ENCODE results near the gene NBEAL2. TPM values are rescaled to one million over a fixed set of nuclear protein-coding genes. Genes with fewer than 3 reads are reported as not detected.

The NBEAL2 gene
- total and polyA plus RNA-seq, 5 donors from 2014 or later, result 4.7 to 429 (median 10.1) TPM

DNA sequence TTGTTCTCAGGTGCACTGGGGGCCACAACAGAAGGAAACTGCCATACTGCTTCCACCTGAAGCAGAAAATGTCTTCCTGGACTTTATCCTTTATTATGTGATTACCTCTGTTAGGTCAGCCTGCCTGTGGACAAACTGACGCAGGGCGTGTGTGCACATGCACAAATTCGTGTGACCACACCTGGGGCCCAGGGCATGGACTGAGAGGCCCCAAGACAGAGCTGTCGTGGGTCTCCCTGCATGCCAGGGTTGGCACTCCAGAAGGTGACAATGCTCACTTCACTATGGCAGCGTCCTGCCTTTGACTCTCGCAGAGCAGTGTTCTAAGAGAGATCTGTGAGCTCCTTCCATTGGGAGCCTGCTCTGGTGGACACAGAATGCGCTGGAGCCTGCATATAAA, 37.4 kb upstream of the NBEAL2 start:
- Mint-ChIP-seq H3K27me3 (no peaks in the 10 kb centered on the region), H3K4me3 (no peak overlapping the region), H3K9me3 (no peaks in the 10 kb centered on the region), H3K36me3 (peaks cover 46% of the 10 kb centered on the region), H3K27ac (peak overlapping the region in 1 of 3 donors; percentile 78), H3K4me1 (peaks cover 6 to 75% (median 47%) of the 10 kb centered on the region in 4 donors)
- Histone ChIP-seq H3K27ac (ENCODE audit: insufficient read depth, low read length, poor library complexity, severe bottlenecking) (no peak overlapping the region), H3K27me3 (ENCODE audit: control insufficient read depth, insufficient read depth, low read length) (no peaks in the 10 kb centered on the region), H3K9me3 (ENCODE audit: control insufficient read depth in 2 of 2, low read length in 2 of 2) (no peaks in the 10 kb centered on the region), H3K4me3 (ENCODE audit: low read depth, low read length) (no peak overlapping the region), H3K4me1 (ENCODE audit: control insufficient read depth, insufficient read depth, low read length, poor library complexity, severe bottlenecking) (peaks cover 8% of the 10 kb centered on the region), H3K36me3 (ENCODE audit: control insufficient read depth, insufficient read depth, low read length) (peaks cover 53% of the 10 kb centered on the region)
- ATAC-seq (ENCODE audit: low read depth in 2 of 2) (no peak), DNase-seq (no peak)

DNA sequence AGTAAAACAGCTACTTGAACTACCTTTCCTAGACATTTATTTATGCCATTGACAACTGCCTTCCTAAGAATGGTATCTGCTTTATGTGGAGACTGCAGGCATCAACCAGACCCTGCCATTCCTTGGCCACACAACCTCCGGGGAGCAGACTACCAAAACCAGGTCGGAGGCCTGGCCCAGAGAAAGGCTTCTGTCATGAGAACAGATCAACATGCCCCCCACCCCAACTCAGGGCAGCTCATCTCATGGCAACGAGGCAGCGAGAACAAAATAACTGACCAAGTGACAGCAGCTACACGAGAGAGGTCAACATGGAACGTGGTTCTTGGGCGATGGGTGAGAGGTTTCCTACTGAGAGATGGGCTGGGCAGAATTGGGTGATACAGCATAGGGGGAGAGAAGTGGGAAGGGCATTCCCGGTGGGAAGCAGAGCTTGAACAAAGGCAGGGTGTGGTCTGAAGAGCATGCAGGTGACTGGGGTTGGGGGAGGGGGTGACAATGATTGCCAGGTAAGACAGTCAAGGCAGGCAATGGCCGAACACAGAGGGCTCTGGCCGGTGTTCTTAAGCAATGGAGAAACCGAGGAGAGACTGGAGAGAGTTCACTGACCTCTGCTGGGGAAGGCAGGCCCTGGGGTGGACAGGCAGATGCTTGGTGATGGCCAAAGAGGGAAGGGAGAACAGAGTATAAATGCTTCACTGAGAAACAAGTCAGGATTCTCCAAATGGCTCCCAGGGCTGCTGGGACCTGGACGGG, 36.8 kb upstream of the NBEAL2 start:
- Histone ChIP-seq H3K36me3 (ENCODE audit: control insufficient read depth, insufficient read depth, low read length) (peaks cover 48% of the 10 kb centered on the region), H3K27me3 (ENCODE audit: control insufficient read depth, insufficient read depth, low read length) (no peaks in the 10 kb centered on the region), H3K4me1 (ENCODE audit: control insufficient read depth, insufficient read depth, low read length, poor library complexity, severe bottlenecking) (peaks cover 14% of the 10 kb centered on the region), H3K9me3 (ENCODE audit: control insufficient read depth in 2 of 2, low read length in 2 of 2) (no peaks in the 10 kb centered on the region), H3K4me3 (ENCODE audit: low read depth, low read length) (no peak overlapping the region), H3K27ac (ENCODE audit: insufficient read depth, low read length, poor library complexity, severe bottlenecking) (no peak overlapping the region)
- no peaks in the 10 kb centered on the region for H3K9me3 Mint-ChIP-seq
- peak overlapping the region in 1 of 3 donors; percentile 78 for H3K27ac Mint-ChIP-seq
- H3K27me3 Mint-ChIP-seq, result no peaks in the 10 kb centered on the region
- peak overlapping the region in 1 of 4 donors; percentile 32 for H3K4me3 Mint-ChIP-seq
- H3K4me1 Mint-ChIP-seq, result peaks cover 6 to 81% (median 51%) of the 10 kb centered on the region in 4 donors
- DNase-seq (no peak), ATAC-seq (ENCODE audit: low read depth in 2 of 2) (no peak)
- H3K36me3 Mint-ChIP-seq, result peaks cover 46% of the 10 kb centered on the region

GRCh38 chr3:46943237-46944187, 36.0 kb upstream of the NBEAL2 start:
- peaks cover 23% of the 10 kb centered on the region for H3K4me1 ChIP-seq (ENCODE audit: control insufficient read depth, insufficient read depth, low read length, poor library complexity, severe bottlenecking)
- DNase-seq, result no peak
- H3K27ac ChIP-seq (ENCODE audit: insufficient read depth, low read length, poor library complexity, severe bottlenecking), result no peak overlapping the region

DNA sequence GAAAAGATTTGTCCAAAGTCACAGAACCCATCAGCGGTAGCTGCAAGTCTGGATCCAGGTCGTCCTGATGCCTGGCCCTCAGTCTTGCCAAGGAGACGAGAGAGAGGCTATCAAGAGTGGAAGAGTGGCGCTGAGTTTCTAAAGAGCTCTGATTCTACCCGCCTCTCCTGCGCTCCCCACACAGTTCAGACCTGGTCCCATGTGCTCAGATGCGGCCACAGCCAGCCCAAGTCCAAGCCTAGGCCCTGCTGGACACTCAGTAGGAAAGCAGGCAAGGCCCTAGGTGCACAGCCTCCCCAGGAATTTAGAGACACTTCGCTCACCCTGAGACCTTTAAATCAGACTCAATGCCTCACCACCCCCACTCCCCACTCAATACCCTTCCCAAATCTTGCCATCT, 35.3 kb upstream of the NBEAL2 start:
- Histone ChIP-seq H3K27me3 (ENCODE audit: control insufficient read depth, insufficient read depth, low read length) (no peaks in the 10 kb centered on the region), H3K4me3 (ENCODE audit: low read depth, low read length) (no peak overlapping the region), H3K36me3 (ENCODE audit: control insufficient read depth, insufficient read depth, low read length) (peaks cover 33% of the 10 kb centered on the region), H3K27ac (ENCODE audit: insufficient read depth, low read length, poor library complexity, severe bottlenecking) (no peak overlapping the region), H3K9me3 (ENCODE audit: control insufficient read depth in 2 of 2, low read length in 2 of 2) (no peaks in the 10 kb centered on the region), H3K4me1 (ENCODE audit: control insufficient read depth, insufficient read depth, low read length, poor library complexity, severe bottlenecking) (peaks cover 30% of the 10 kb centered on the region)
- Mint-ChIP-seq H3K9me3 (no peaks in the 10 kb centered on the region), H3K27me3 (no peaks in the 10 kb centered on the region), H3K4me3 (no peak overlapping the region), H3K36me3 (peaks cover 34% of the 10 kb centered on the region), H3K4me1 (peaks cover 1 to 86% (median 59%) of the 10 kb centered on the region in 4 donors), H3K27ac (peak overlapping the region in 2 of 3 donors; percentile 44 to 98)
- ATAC-seq (ENCODE audit: low read depth in 2 of 2) (no peak), DNase-seq (no peak)

More at GRCh38 chr3:46943237-46944187, 36.0 kb upstream of the NBEAL2 start:
- peaks cover 6 to 84% (median 54%) of the 10 kb centered on the region in 4 donors for H3K4me1 Mint-ChIP-seq
- H3K36me3 Mint-ChIP-seq, result peaks cover 39% of the 10 kb centered on the region
- ATAC-seq (ENCODE audit: low read depth in 2 of 2), result no peak
- Histone ChIP-seq H3K4me3 (ENCODE audit: low read depth, low read length) (no peak overlapping the region), H3K36me3 (ENCODE audit: control insufficient read depth, insufficient read depth, low read length) (peaks cover 40% of the 10 kb centered on the region), H3K27me3 (ENCODE audit: control insufficient read depth, insufficient read depth, low read length) (no peaks in the 10 kb centered on the region), H3K9me3 (ENCODE audit: control insufficient read depth in 2 of 2, low read length in 2 of 2) (no peaks in the 10 kb centered on the region)
- H3K27me3 Mint-ChIP-seq, result no peaks in the 10 kb centered on the region
- no peak overlapping the region for H3K4me3 Mint-ChIP-seq
- peak overlapping the region in 2 of 3 donors; percentile 44 to 78 for H3K27ac Mint-ChIP-seq
- no peaks in the 10 kb centered on the region for H3K9me3 Mint-ChIP-seq

DNA sequence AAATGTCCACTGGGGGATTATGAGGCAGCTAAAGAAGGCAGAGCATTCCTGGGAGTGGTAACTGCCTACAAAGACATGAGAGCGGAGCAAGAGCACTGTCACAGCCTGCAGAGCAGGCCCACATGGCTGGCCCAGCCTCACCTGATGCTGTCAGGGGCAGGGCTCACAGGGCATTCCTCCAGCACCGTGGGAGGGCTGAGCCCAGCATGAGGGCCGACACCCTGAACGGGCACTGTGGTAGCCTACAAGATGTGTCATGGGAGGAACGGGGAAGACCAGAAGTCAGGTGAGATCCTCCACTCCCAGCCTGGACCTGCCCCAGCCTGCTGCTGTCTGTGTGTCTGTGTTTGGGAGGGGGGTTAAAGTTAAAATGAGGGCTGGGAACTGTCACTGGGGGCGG, 33.0 kb upstream of the NBEAL2 start:
- peaks cover 0 to 92% (median 64%) of the 10 kb centered on the region in 4 donors for H3K4me1 Mint-ChIP-seq
- H3K36me3 Mint-ChIP-seq, result peaks cover 20% of the 10 kb centered on the region
- H3K4me3 ChIP-seq (ENCODE audit: low read depth, low read length), result peak overlapping the region; percentile 44
- no peaks in the 10 kb centered on the region for H3K27me3 ChIP-seq (ENCODE audit: control insufficient read depth, insufficient read depth, low read length)
- H3K27ac Mint-ChIP-seq, result peak overlapping the region; percentile 84 to 97 (median 87)
- no peaks in the 10 kb centered on the region for H3K9me3 Mint-ChIP-seq
- H3K4me1 ChIP-seq (ENCODE audit: control insufficient read depth, insufficient read depth, low read length, poor library complexity, severe bottlenecking), result peaks cover 51% of the 10 kb centered on the region
- peak overlapping the region in 2 of 4 donors; percentile 4 to 61 for H3K4me3 Mint-ChIP-seq
- DNase-seq, result no peak
- no peaks in the 10 kb centered on the region for H3K9me3 ChIP-seq (ENCODE audit: control insufficient read depth in 2 of 2, low read length in 2 of 2)
- H3K36me3 ChIP-seq (ENCODE audit: control insufficient read depth, insufficient read depth, low read length), result peaks cover 14% of the 10 kb centered on the region
- no peaks in the 10 kb centered on the region for H3K27me3 Mint-ChIP-seq
- peak overlapping the region; percentile 81 for H3K27ac ChIP-seq (ENCODE audit: insufficient read depth, low read length, poor library complexity, severe bottlenecking)
- ATAC-seq (ENCODE audit: low read depth in 2 of 2), result no peak

- H3K4me3 ChIP-seq (ENCODE audit: low read depth, low read length), result peak overlapping the region; percentile 48
- peak overlapping the region; percentile 81 for H3K27ac ChIP-seq (ENCODE audit: insufficient read depth, low read length, poor library complexity, severe bottlenecking)
- ATAC-seq (ENCODE audit: low read depth in 2 of 2), result peak; percentile 75 to 79
- DNase-seq, result peak in 2 of 3 donors; percentile 67 to 84
- H3K27me3 ChIP-seq (ENCODE audit: control insufficient read depth, insufficient read depth, low read length), result no peaks in the 10 kb centered on the region
- Mint-ChIP-seq H3K27ac (peak overlapping the region; percentile 87 to 97 (median 96)), H3K9me3 (no peaks in the 10 kb centered on the region), H3K27me3 (no peaks in the 10 kb centered on the region), H3K4me3 (peak overlapping the region; percentile 4 to 85 (median 72)), H3K4me1 (peaks cover 0 to 92% (median 67%) of the 10 kb centered on the region in 4 donors), H3K36me3 (peaks cover 20% of the 10 kb centered on the region)
- H3K36me3 ChIP-seq (ENCODE audit: control insufficient read depth, insufficient read depth, low read length), result peaks cover 11% of the 10 kb centered on the region
- peaks cover 54% of the 10 kb centered on the region for H3K4me1 ChIP-seq (ENCODE audit: control insufficient read depth, insufficient read depth, low read length, poor library complexity, severe bottlenecking)
- no peaks in the 10 kb centered on the region for H3K9me3 ChIP-seq (ENCODE audit: control insufficient read depth in 2 of 2, low read length in 2 of 2)
Observed at GRCh38 chr3:46946856-46947545, 32.5 kb upstream of the NBEAL2 start.

DNA sequence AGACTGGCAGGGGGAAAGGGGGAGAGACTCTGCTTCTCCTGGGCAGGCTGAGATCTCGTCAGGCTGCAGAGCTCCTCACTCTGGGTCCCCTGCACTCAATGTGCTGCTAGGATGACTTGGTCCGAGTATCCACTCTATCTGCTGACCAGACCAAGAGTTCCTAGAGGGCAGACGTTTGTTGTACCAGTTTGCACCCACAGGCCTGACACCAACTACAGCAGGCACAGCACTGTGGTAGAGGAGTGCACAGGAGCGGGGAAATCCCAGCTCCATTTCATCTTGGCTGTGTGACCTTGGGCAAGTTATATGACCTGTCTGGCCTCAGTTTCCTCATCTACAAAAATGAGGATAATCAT, 31.9 kb upstream of the NBEAL2 start:
- H3K9me3 ChIP-seq (ENCODE audit: control insufficient read depth in 2 of 2, low read length in 2 of 2), result no peaks in the 10 kb centered on the region
- H3K9me3 Mint-ChIP-seq, result no peaks in the 10 kb centered on the region
- H3K4me3 ChIP-seq (ENCODE audit: low read depth, low read length), result peak overlapping the region; percentile 48
- H3K36me3 ChIP-seq (ENCODE audit: control insufficient read depth, insufficient read depth, low read length), result peaks cover 7% of the 10 kb centered on the region
- DNase-seq (no peak), ATAC-seq (ENCODE audit: low read depth in 2 of 2) (no peak)
- H3K4me1 ChIP-seq (ENCODE audit: control insufficient read depth, insufficient read depth, low read length, poor library complexity, severe bottlenecking), result peaks cover 59% of the 10 kb centered on the region
- H3K36me3 Mint-ChIP-seq, result peaks cover 18% of the 10 kb centered on the region
- peak overlapping the region; percentile 81 for H3K27ac ChIP-seq (ENCODE audit: insufficient read depth, low read length, poor library complexity, severe bottlenecking)
- H3K27me3 Mint-ChIP-seq, result no peaks in the 10 kb centered on the region
- peak overlapping the region; percentile 27 to 85 (median 72) for H3K4me3 Mint-ChIP-seq
- no peaks in the 10 kb centered on the region for H3K27me3 ChIP-seq (ENCODE audit: control insufficient read depth, insufficient read depth, low read length)
- H3K4me1 Mint-ChIP-seq, result peaks cover 5 to 92% (median 68%) of the 10 kb centered on the region in 4 donors
- H3K27ac Mint-ChIP-seq, result peak overlapping the region; percentile 87 to 97 (median 96)

All from CD4-positive, CD25-positive, alpha-beta regulatory T cell (primary cell).